K562 (cell line): ENCODE measurements around the gene ABR. TPM values are rescaled to one million over a fixed set of nuclear protein-coding genes. Genes with fewer than 3 reads are reported as not detected.

Source experiments
- ATAC-seq: fragments of 200-7000 bp; cut with Tn5 transposase; 3 replicates; pipeline ENCODE4 v1.9.1; 2020; ENCODE audit warnings: moderate library complexity
- BruUV-seq: library from RNA; stranded (reverse); fragments of 400-500 nt; replicated peaks from 2 replicates; lab custom pipeline; 2021; lab: Mats Ljungman, UMichigan
- CTCF ChIA-PET: fragments of 300-600 bp; formaldehyde crosslinking; extraction: SDS; loops from one replicate; lab custom pipeline; 2021; ENCODE audit warnings: low intra/inter-chr PET ratio; lab: Yijun Ruan, JAX
- POLR2A ChIA-PET: fragments of 300-600, 350-650 bp; sonication (Branson Sonifier 250); formaldehyde crosslinking; extraction: SDS; loops from one replicate; lab custom pipeline; 2021; ENCODE audit warnings: antibody characterized with exemption, inconsistent platforms; lab: Yijun Ruan, JAX
- DNase-seq, 4 experiments: peaks; one replicate each; pipeline versions ENCODE4 v3.0.0 to v3.0.0-alpha.2; 2011 to 2018; ENCODE audit warnings: low spot score in 3 of 4, mixed read lengths in 3 of 4; ENCODE audit errors: extremely low read depth in 1 of 4
- FAIRE-seq: peaks from 2 replicates; lab custom pipeline; 2011; peaks lifted over from hg19 to GRCh38; lab: Jason Lieb, UNC
- H2AFZ ChIP-seq: 2 replicates; pipeline ENCODE4 v1.6.0; 2011; ENCODE audit warnings: low read depth, low read length, control low read depth, inconsistent platforms
- H3K27ac ChIP-seq: fragments of 200-600 bp; 3 replicates; pipeline ENCODE4 v1.8.0; 2011; ENCODE audit warnings: low read depth, mild to moderate bottlenecking, control low read depth, inconsistent platforms, low read length, moderate library complexity, mixed read lengths; ENCODE audit errors: extremely low read depth
- H3K27me3 ChIP-seq, 2 experiments: fragments of 300-600 bp in 1 of 2; 2 replicates in 1 of 2; 3 replicates in 1 of 2; pipeline versions ENCODE4 v1.6.0 to v1.8.0; 2011; ENCODE audit warnings: inconsistent platforms in 2 of 2, low read length in 2 of 2, mild to moderate bottlenecking in 1 of 2, mixed read lengths in 1 of 2, moderate library complexity in 1 of 2; ENCODE audit not compliant: control insufficient read depth in 2 of 2, insufficient read depth in 2 of 2
- H3K36me3 ChIP-seq: fragments of 300-600 bp; 3 replicates; pipeline ENCODE4 v1.8.0; 2011; ENCODE audit warnings: mild to moderate bottlenecking, low read length, inconsistent platforms; ENCODE audit not compliant: control insufficient read depth, insufficient read depth
- H3K4me1 ChIP-seq, 2 experiments: fragments of 200-600 bp in 1 of 2; replicated peaks in 1 of 2; 2 replicates in 1 of 2; 3 replicates in 1 of 2; pipeline versions ENCODE4 v1.5.1 to v1.8.0; 2011; ENCODE audit warnings: inconsistent platforms in 2 of 2, low read length in 2 of 2, mild to moderate bottlenecking in 1 of 2, mixed read lengths in 1 of 2, moderate library complexity in 1 of 2; ENCODE audit not compliant: control insufficient read depth in 2 of 2, insufficient read depth in 2 of 2
- H3K4me2 ChIP-seq: 2 replicates; pipeline ENCODE4 v1.6.1; 2011; ENCODE audit warnings: low read length, control low read depth, inconsistent platforms, mixed read lengths; ENCODE audit not compliant: insufficient read depth
- H3K4me3 ChIP-seq: fragments of 200-600 bp; sonication (generic), shearing (Covaris generic); 2 replicates; pipeline ENCODE4 v1.5.1; 2016; ENCODE audit warnings: control low read depth, inconsistent platforms
- H3K79me2 ChIP-seq: fragments of 200-600 bp; 3 replicates; pipeline ENCODE4 v1.8.0; 2011; ENCODE audit warnings: low read length, inconsistent platforms; ENCODE audit not compliant: control insufficient read depth, insufficient read depth
- H3K9ac ChIP-seq, 2 experiments: 2 replicates each; pipeline versions ENCODE4 v1.6.0 to v1.6.1; 2011; ENCODE audit warnings: low read depth in 2 of 2, low read length in 2 of 2, control low read depth in 1 of 2, inconsistent platforms in 1 of 2, mild to moderate bottlenecking in 1 of 2, mixed read lengths in 1 of 2; ENCODE audit not compliant: insufficient read depth in 1 of 2
- H3K9me1 ChIP-seq: one replicate; pipeline ENCODE4 v1.6.0; 2011; ENCODE audit warnings: inconsistent platforms, mild to moderate bottlenecking, low read length, moderate library complexity; ENCODE audit not compliant: control insufficient read depth, insufficient read depth
- H3K9me3 ChIP-seq: replicated peaks from 2 replicates; pipeline ENCODE4 v1.5.1; 2011; ENCODE audit warnings: low read depth, low read length, inconsistent platforms; ENCODE audit not compliant: control insufficient read depth, insufficient read depth
- H4K20me1 ChIP-seq: replicated peaks from 2 replicates; pipeline ENCODE4 v1.6.1; 2011; ENCODE audit warnings: low read length, inconsistent platforms, mixed read lengths; ENCODE audit not compliant: control insufficient read depth, insufficient read depth
- ARID4B ChIP-seq: sonication (generic); formaldehyde crosslinking; IDR thresholded peaks from 2 replicates; pipeline ENCODE4 v1.8.0; 2022; ENCODE audit warnings: mild to moderate bottlenecking, missing genetic modification reagents
- EHMT2 ChIP-seq: fragments of 450-650 bp; IDR thresholded peaks from 2 replicates; pipeline ENCODE4 v1.6.1; 2018; ENCODE audit warnings: antibody characterized with exemption
- GATAD2B ChIP-seq: fragments of 450-650 bp; IDR thresholded peaks from 2 replicates; pipeline ENCODE4 v1.6.1; 2017; ENCODE audit warnings: mild to moderate bottlenecking, borderline replicate concordance
- HBP1 ChIP-seq: fragments of 450-650 bp; formaldehyde crosslinking; IDR thresholded peaks from 2 replicates; pipeline ENCODE4 v1.4.0; 2022; ENCODE audit warnings: missing genetic modification characterization
- HDAC3 ChIP-seq: fragments of 450-650 bp; IDR thresholded peaks from 2 replicates; pipeline ENCODE4 v1.6.1; 2018; ENCODE audit warnings: borderline replicate concordance, mild to moderate bottlenecking, moderate library complexity; ENCODE audit not compliant: partially characterized antibody
- HOXB6 ChIP-seq: fragments of 250-450 bp; sonication (Bioruptor Pico); IDR thresholded peaks from 2 replicates; pipeline ENCODE4 v1.5.1; 2022; ENCODE audit warnings: mild to moderate bottlenecking, borderline replicate concordance
- RERE ChIP-seq: sonication (generic); formaldehyde crosslinking; IDR thresholded peaks from 2 replicates; pipeline ENCODE4 v1.8.0; 2023; ENCODE audit warnings: missing genetic modification reagents, mild to moderate bottlenecking, borderline replicate concordance
- ZFP36 ChIP-seq: fragments of 150-350 bp; IDR thresholded peaks from 2 replicates; pipeline ENCODE4 v1.6.1; 2018; ENCODE audit warnings: low read length, low read depth; ENCODE audit not compliant: partially characterized antibody
- ZNF589 ChIP-seq: fragments of 200-800 bp; sonication (Bioruptor generic); IDR thresholded peaks from 2 replicates; pipeline ENCODE4 v1.6.1; 2016; ENCODE audit warnings: low read depth, missing genetic modification characterization, missing compliant biosample characterization
- ZNF76 ChIP-seq: fragments of 250-450 bp; sonication (Bioruptor Pico); IDR thresholded peaks from 2 replicates; pipeline ENCODE4 v1.4.0; 2020; ENCODE audit warnings: mild to moderate bottlenecking, moderate library complexity, borderline replicate concordance
- WGBS: fragments of 100-300 bp; shearing (Covaris generic); methylation state at CpG from one replicate; pipeline ENCODE4 v1.1.6; 2016; ENCODE audit warnings: low coverage, mixed read lengths; ENCODE audit not compliant: insufficient coverage; ENCODE audit errors: missing lambda C conversion rate; 5-methylcytosine and 5-hydroxymethylcytosine counted together
- in situ Hi-C: fragments of 300-500 bp; cut with MboI; formaldehyde crosslinking; loops from 4 replicates; pipeline ENCODE4 v1.15.0; 2018; ENCODE audit warnings: inconsistent platforms, mixed read lengths
- intact Hi-C: fragments of 100-400 bp; cut with micrococcal nuclease; formaldehyde crosslinking; loops from 2 replicates; pipeline ENCODE4 v1.14.2; 2022
- polyA plus RNA-seq, 8 experiments: library from polyadenylated mRNA; depleted of rRNA in 4 of 8; stranded (reverse) in 5 of 8; unstranded in 3 of 8; fragments of >200 nt; fragmentation: Nextera tagmentation in 2 of 8; fragmentation: Illumina TruSeq in 1 of 8; extraction: Ambion mirVana in 2 of 8; extraction: Trizol in 1 of 8; gene quantifications; 2 replicates each; pipeline versions ENCODE4 v1.2.1 to v1.2.3, GENCODE V29; 2011 to 2014; ENCODE audit warnings: inconsistent platforms in 1 of 8, missing spikeins in 1 of 8
- total RNA-seq, 7 experiments: library from RNA; depleted of rRNA in 6 of 7; stranded (reverse); fragments of >200 nt in 6 of 7; fragmentation: Illumina TruSeq in 2 of 7; extraction: Trizol in 2 of 7; gene quantifications; 2 replicates each; pipeline versions ENCODE4 v1.2.1 to v1.2.3, GENCODE V29; 2011 to 2021; ENCODE audit warnings: low replicate concordance in 1 of 7

Gene ABR
- total and polyA plus RNA-seq, 9 of the 15 experiments (the other 6 are each of a cell fraction or from before 2014, with no cell fraction given), result 0.07 to 1.6 (median 0.37) TPM; not detected in 1

- Histone ChIP-seq H3K9ac (no peak overlapping the region), H3K9me3 (no peaks in the 10 kb centered on the region), H3K4me3 (no peak overlapping the region), H3K4me1 (peaks cover 0 to 2% of the 10 kb centered on the region in 2 experiments; a peak in 2 of 5 replicates), H3K36me3 (no peaks in the 10 kb centered on the region), H2AFZ (no peak overlapping the region), H3K27ac (no peak overlapping the region), H3K9me1 (no peaks in the 10 kb centered on the region), H3K79me2 (no peaks in the 10 kb centered on the region), H3K4me2 (no peak overlapping the region), H3K27me3 (peaks cover 0 to 26% of the 10 kb centered on the region in 2 experiments; a peak in 3 of 5 replicates), H4K20me1 (no peaks in the 10 kb centered on the region; the same call in none of the 2 replicates)
- POLR2A ChIA-PET, result interaction anchor here (0.6 kb wide), 3 partner anchors 42 to 752 kb away, joined by 3 to 4 read pairs (median 3); no protein-coding TSS in a partner anchor
- whole genome bisulfite sequencing, result 11% methylated on average over 9 of the region's 16 CpGs
- DNase-seq (no peak), ATAC-seq (no peak), FAIRE-seq (no peak)
- no TSS peak for BruUV-seq
- in situ Hi-C loops, result loop anchor here (5.0 kb wide), 1 partner anchor 263 kb away; no protein-coding TSS in a partner anchor
- intact Hi-C loops, result no loop called here
- CTCF ChIA-PET, result interaction anchor here (2.1 kb wide), 1 partner anchor 261 kb away, joined by 14 read pairs; no protein-coding TSS in a partner anchor
- no peak for TF ChIP-seq ARID4B (CRISPR knock-in tag)
- TF ChIP-seq EHMT2, result no peak
- TF ChIP-seq HDAC3, result no peak
- TF ChIP-seq ZFP36, result peak; percentile 64
- TF ChIP-seq HOXB6 (CRISPR knock-in tag), result no peak
- no peak for TF ChIP-seq ZNF589 (CRISPR knock-in tag)
- no peak for TF ChIP-seq ZNF76 (CRISPR knock-in tag)
- no peak for TF ChIP-seq HBP1 (CRISPR knock-in tag)
- TF ChIP-seq GATAD2B, result no peak
- no peak for TF ChIP-seq RERE
Measured at GRCh38 chr17:1055231-1055630, 124.5 kb downstream of the ABR start.
